ENCODE measurements around the gene ZNHIT3. TPM values are rescaled to one million over a fixed set of nuclear protein-coding genes. Genes with fewer than 3 reads are reported as not detected.
A peak's percentile ranks its signal among the peaks of the same experiment; 100 is the strongest.

ZNHIT3 gene
- total and polyA plus RNA-seq, 2 of the 13 experiments (the other 11 are each of a cell fraction or from before 2014, with no cell fraction given): 66.6 to 77.4 TPM

- ChIA-PET CTCF (ENCODE audit: low intra/inter-chr PET ratio, low total read pairs) (no interaction called here), POLR2A (interaction anchor here (1.1 kb wide), 1 partner anchor 17 kb away, joined by 4 read pairs; no protein-coding TSS in a partner anchor)
- no peaks in the 10 kb centered on the region for H4K20me1 ChIP-seq (ENCODE audit: insufficient read depth, low read length)
- H3K9me3 ChIP-seq (ENCODE audit: low read length): no peaks in the 10 kb centered on the region
- FAIRE-seq (no peak), ATAC-seq (no peak), DNase-seq (ENCODE audit: low spot score) (no peak)
- no peak overlapping the region for H3K4me2 ChIP-seq (ENCODE audit: low read depth, low read length)
- H3K9ac ChIP-seq (ENCODE audit: insufficient read depth, low read depth, low read length): no peak overlapping the region
- 98% methylated on average over 6 of the region's 8 CpGs for WGBS (ENCODE audit: low lambda C conversion rate)
- H3K36me3 ChIP-seq (replicated peaks in 1 of 2; ENCODE audit: control insufficient read depth in 1 of 2, insufficient read depth in 2 of 2, low read length in 2 of 2): peaks cover 26 to 56% of the 10 kb centered on the region in 2 experiments
- no peaks in the 10 kb centered on the region for H3K79me2 ChIP-seq (ENCODE audit: insufficient read depth, low read length)
- no peak overlapping the region for H3K4me3 ChIP-seq (replicated peaks in 1 of 3; ENCODE audit: insufficient read depth in 1 of 3, low read depth in 2 of 3, low read length in 3 of 3)
- H2AFZ ChIP-seq (ENCODE audit: low read length): no peak overlapping the region
- in situ Hi-C loops (cut with HindIII; ENCODE audit: extremely low pct_ligation_motif_present, low pct_unique_long_range_greater_than_20kb) (no loop called here), intact Hi-C loops (cut with micrococcal nuclease; ENCODE audit: unreplicated experiment) (no loop called here)
- H3K27ac ChIP-seq (ENCODE audit: extremely low read length, insufficient read depth, low read length): no peak overlapping the region
- H3K27me3 ChIP-seq (ENCODE audit: control insufficient read depth in 1 of 2, insufficient read depth in 2 of 2, low read length in 2 of 2): no peaks in the 10 kb centered on the region
- no TSS peak for BruUV-seq (replicated peaks)
- TF ChIP-seq AGO2 (optimal IDR thresholded peaks at IDR 0.05; ENCODE audit: low read depth, low read length): peak; percentile 33
- TF ChIP-seq PLRG1 (conservative IDR thresholded peaks at IDR 0.05): no peak
- TF ChIP-seq ZNF274 (CRISPR knock-in tag; IDR thresholded peaks at IDR 0.05): no peak
- TF ChIP-seq TFE3 (CRISPR knock-in tag; IDR thresholded peaks at IDR 0.05): no peak
- peaks cover 18% of the 10 kb centered on the region for H3K4me1 ChIP-seq (ENCODE audit: insufficient read depth, low read length)
These were observed 18.7 kb downstream of the ZNHIT3 start for GRCh38 chr17:36505171-36505570.

GRCh38 chr17:36506249-36506826 lies 19.9 kb downstream of the ZNHIT3 start:
- FAIRE-seq: no peak
- peaks cover 26 to 45% of the 10 kb centered on the region in 2 experiments for H3K36me3 ChIP-seq (replicated peaks in 1 of 2; ENCODE audit: control insufficient read depth in 1 of 2, insufficient read depth in 2 of 2, low read length in 2 of 2)
- WGBS (ENCODE audit: low lambda C conversion rate): 23% methylated on average over 4 of the region's 6 CpGs
- no TSS peak for BruUV-seq (replicated peaks)
- no peak overlapping the region for H3K9ac ChIP-seq (ENCODE audit: insufficient read depth, low read depth, low read length)
- peak; percentile 10 for DNase-seq (ENCODE audit: low spot score)
- H3K4me1 ChIP-seq (ENCODE audit: insufficient read depth, low read length): peaks cover 18% of the 10 kb centered on the region
- H3K27me3 ChIP-seq (ENCODE audit: control insufficient read depth in 1 of 2, insufficient read depth in 2 of 2, low read length in 2 of 2): no peaks in the 10 kb centered on the region
- peak; percentile 51 for ATAC-seq
- no peak overlapping the region for H3K27ac ChIP-seq (ENCODE audit: extremely low read length, insufficient read depth, low read length)
- no peak overlapping the region for H2AFZ ChIP-seq (ENCODE audit: low read length)
- no peaks in the 10 kb centered on the region for H3K79me2 ChIP-seq (ENCODE audit: insufficient read depth, low read length)
- POLR2A ChIA-PET: interaction anchor here (1.1 kb wide), 1 partner anchor 18 kb away, joined by 4 read pairs; no protein-coding TSS in a partner anchor
- H3K9me3 ChIP-seq (ENCODE audit: low read length): no peaks in the 10 kb centered on the region
- H3K4me3 ChIP-seq (replicated peaks in 1 of 3; ENCODE audit: insufficient read depth in 1 of 3, low read depth in 2 of 3, low read length in 3 of 3): no peak overlapping the region
- in situ Hi-C loops (cut with HindIII; ENCODE audit: extremely low pct_ligation_motif_present, low pct_unique_long_range_greater_than_20kb): no loop called here
- H3K4me2 ChIP-seq (ENCODE audit: low read depth, low read length): no peak overlapping the region
- CTCF ChIA-PET (ENCODE audit: low intra/inter-chr PET ratio, low total read pairs): no interaction called here
- intact Hi-C loops (cut with micrococcal nuclease; ENCODE audit: unreplicated experiment): no loop called here
- H4K20me1 ChIP-seq (ENCODE audit: insufficient read depth, low read length): no peaks in the 10 kb centered on the region
- peak; percentile 51; the same call in 1 of the 2 replicates for TF ChIP-seq SALL1 (CRISPR knock-in tag; IDR thresholded peaks at IDR 0.05)
- TF ChIP-seq ZNF687 (CRISPR knock-in tag; IDR thresholded peaks at IDR 0.05): peak; percentile 5; the same call in 1 of the 2 replicates
- peak; percentile 28; the same call in 1 of the 2 replicates for TF ChIP-seq NCOR1 (IDR thresholded peaks at IDR 0.05; ENCODE audit: borderline replicate concordance, low read length)
- no peak for TF ChIP-seq BRCA1 (CRISPR knock-in tag; IDR thresholded peaks at IDR 0.05)
- 0 out of 2 replicates have a peak, but pooled peaks have one; percentile 18 for TF ChIP-seq HNF4G (IDR thresholded peaks at IDR 0.05; ENCODE audit: borderline replicate concordance, low read depth, low read length)
- no peak for TF ChIP-seq HNF4G (CRISPR knock-in tag; IDR thresholded peaks at IDR 0.05; ENCODE audit: borderline replicate concordance, low read depth)
- peak; percentile 40 for TF ChIP-seq SKI (IDR thresholded peaks at IDR 0.05; ENCODE audit: partially characterized antibody)
- TF ChIP-seq NR2C2 (CRISPR knock-in tag; IDR thresholded peaks at IDR 0.05; ENCODE audit: borderline replicate concordance): 0 out of 2 replicates have a peak, but pooled peaks have one; percentile 18
- peak; percentile 63 for TF ChIP-seq HNF4A (CRISPR knock-in tag; IDR thresholded peaks at IDR 0.05)
